Measurements from ENCODE around the gene RPN2. TPM values are rescaled to one million over a fixed set of nuclear protein-coding genes. Genes with fewer than 3 reads are reported as not detected.

RPN2 gene
- polyA plus RNA-seq, 1 donor (not counting 4 experiments of a cell fraction or from before 2014, with no cell fraction given): 220 TPM

DNA sequence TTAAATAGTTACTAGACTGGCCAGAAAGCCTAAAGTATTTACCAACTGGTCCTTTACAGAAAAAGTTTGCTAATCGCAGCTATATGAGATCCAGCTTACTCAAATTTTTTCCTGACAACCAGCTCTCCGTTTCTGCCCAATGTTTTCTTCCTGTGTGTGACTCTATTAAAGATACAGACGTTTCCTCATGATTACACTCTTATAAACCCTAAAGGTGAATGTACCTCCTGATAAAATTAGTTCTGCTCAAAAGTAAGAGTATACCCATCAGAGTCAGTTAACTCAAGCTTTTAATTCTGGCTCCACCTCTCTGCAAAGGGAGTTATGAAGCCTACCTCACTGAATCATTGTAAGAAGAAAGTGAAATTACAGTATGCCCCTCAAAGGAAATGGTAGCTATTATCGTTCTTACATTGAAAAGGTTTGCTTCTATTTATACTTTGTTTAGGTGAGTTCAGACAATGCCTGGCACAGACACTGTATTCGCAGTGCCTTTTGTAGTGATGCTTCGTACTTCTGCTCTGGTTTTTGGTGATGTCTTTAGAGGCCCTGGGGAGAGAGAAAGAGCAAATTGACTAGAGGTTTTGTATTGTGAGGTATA, 10.4 kb downstream of the RPN2 start:
- no peak overlapping the region for H3K4me2 ChIP-seq (ENCODE audit: control insufficient read depth, extremely low read depth, insufficient read depth, low read depth, low read length)
- no peak overlapping the region for H3K4me3 ChIP-seq (ENCODE audit: control insufficient read depth in 2 of 3, extremely low read depth in 1 of 3, insufficient read depth in 2 of 3, low read depth in 1 of 3, low read length in 3 of 3)
- TF ChIP-seq, protein P1, sequence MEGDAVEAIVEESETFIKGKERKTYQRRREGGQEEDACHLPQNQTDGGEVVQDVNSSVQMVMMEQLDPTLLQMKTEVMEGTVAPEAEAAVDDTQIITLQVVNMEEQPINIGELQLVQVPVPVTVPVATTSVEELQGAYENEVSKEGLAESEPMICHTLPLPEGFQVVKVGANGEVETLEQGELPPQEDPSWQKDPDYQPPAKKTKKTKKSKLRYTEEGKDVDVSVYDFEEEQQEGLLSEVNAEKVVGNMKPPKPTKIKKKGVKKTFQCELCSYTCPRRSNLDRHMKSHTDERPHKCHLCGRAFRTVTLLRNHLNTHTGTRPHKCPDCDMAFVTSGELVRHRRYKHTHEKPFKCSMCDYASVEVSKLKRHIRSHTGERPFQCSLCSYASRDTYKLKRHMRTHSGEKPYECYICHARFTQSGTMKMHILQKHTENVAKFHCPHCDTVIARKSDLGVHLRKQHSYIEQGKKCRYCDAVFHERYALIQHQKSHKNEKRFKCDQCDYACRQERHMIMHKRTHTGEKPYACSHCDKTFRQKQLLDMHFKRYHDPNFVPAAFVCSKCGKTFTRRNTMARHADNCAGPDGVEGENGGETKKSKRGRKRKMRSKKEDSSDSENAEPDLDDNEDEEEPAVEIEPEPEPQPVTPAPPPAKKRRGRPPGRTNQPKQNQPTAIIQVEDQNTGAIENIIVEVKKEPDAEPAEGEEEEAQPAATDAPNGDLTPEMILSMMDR (optimal IDR thresholded peaks at IDR 0.05 in 1 of 3, IDR thresholded peaks at IDR 0.05 in 1 of 3, conservative IDR thresholded peaks at IDR 0.05 in 1 of 3; ENCODE audit: extremely low read depth in 1 of 3, insufficient read depth in 2 of 3, low read length in 3 of 3): no peak
- TF ChIP-seq EZH2 (IDR thresholded peaks at IDR 0.05; ENCODE audit: low read length): no peak
- no peaks in the 10 kb centered on the region for H3K9me3 ChIP-seq (ENCODE audit: control insufficient read depth, low read depth, low read length)
- H3K27me3 ChIP-seq (ENCODE audit: control insufficient read depth, extremely low read depth, insufficient read depth, low read length): no peaks in the 10 kb centered on the region
- DNase-seq (ENCODE audit: low read depth, low spot score) (no peak), FAIRE-seq (no peak)
- H3K4me1 ChIP-seq (ENCODE audit: control insufficient read depth, extremely low read depth, insufficient read depth, low read length): peaks cover 3% of the 10 kb centered on the region
- peaks cover 2% of the 10 kb centered on the region for H3K9me1 ChIP-seq (ENCODE audit: control insufficient read depth, extremely low read depth, insufficient read depth, low read length)
- H3K27ac ChIP-seq (ENCODE audit: control insufficient read depth, insufficient read depth, low read length): no peak overlapping the region
- no peak overlapping the region for H2AFZ ChIP-seq (ENCODE audit: control insufficient read depth, low read length)
- peaks cover 6 to 48% of the 10 kb centered on the region in 2 experiments for H3K36me3 ChIP-seq (ENCODE audit: control insufficient read depth in 2 of 2, extremely low read depth in 1 of 2, insufficient read depth in 2 of 2, low read length in 2 of 2)
- dilution Hi-C loops (cut with MboI; ENCODE audit: extremely low pct_ligation_motif_present, low sequenced_read_pairs): no loop called here
- peaks cover 22% of the 10 kb centered on the region for H4K20me1 ChIP-seq (ENCODE audit: control insufficient read depth, extremely low read depth, insufficient read depth, low read length)
- H3K9ac ChIP-seq (ENCODE audit: control insufficient read depth, extremely low read depth, insufficient read depth, low read length): no peak overlapping the region
- H3K79me2 ChIP-seq (ENCODE audit: control insufficient read depth, insufficient read depth, low read length): peaks cover 86% of the 10 kb centered on the region

DNA sequence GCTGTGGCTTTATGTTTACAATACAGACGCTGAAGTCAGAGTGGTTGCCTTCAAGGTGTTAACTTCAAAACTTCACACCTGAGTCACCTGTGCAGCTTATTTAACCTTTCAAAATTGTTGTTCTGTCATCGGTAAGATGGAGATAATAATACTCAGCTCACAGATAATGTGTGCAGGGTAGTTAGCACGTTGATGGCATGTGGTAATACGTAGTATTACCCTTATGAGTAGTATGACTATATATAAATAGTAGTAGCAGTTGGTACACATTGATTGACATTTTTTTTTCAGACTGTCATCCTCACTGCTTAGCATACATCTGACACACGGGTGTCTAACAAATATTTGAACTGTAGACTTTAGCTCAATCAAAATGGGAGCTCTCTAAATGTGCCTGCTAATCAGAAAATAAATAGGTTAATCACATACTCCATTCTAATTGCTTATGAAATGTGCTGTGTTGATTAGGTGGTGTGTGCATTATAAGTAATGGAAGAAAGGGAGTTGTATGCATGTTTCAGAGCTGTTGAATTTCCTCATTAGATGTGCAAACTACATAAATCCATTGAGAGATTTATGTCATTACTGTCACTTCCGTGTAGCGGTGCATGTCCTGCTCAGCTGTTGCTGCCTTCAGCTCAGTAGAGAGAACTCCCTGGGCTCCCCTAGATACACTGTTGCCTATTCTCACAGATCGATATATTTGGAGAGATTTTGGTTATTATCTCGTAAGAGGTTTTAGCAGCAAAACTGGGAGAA, 11.4 kb downstream of the RPN2 start:
- DNase-seq (ENCODE audit: low read depth, low spot score) (no peak), FAIRE-seq (no peak)
- dilution Hi-C loops (cut with MboI; ENCODE audit: extremely low pct_ligation_motif_present, low sequenced_read_pairs): no loop called here
- Histone ChIP-seq H3K79me2 (ENCODE audit: control insufficient read depth, insufficient read depth, low read length) (peaks cover 88% of the 10 kb centered on the region), H3K27ac (ENCODE audit: control insufficient read depth, insufficient read depth, low read length) (no peak overlapping the region), H2AFZ (ENCODE audit: control insufficient read depth, low read length) (no peak overlapping the region), H3K36me3 (ENCODE audit: control insufficient read depth in 2 of 2, extremely low read depth in 1 of 2, insufficient read depth in 2 of 2, low read length in 2 of 2) (peaks cover 6 to 41% of the 10 kb centered on the region in 2 experiments), H4K20me1 (ENCODE audit: control insufficient read depth, extremely low read depth, insufficient read depth, low read length) (peaks cover 22% of the 10 kb centered on the region), H3K9me3 (ENCODE audit: control insufficient read depth, low read depth, low read length) (no peaks in the 10 kb centered on the region), H3K4me1 (ENCODE audit: control insufficient read depth, extremely low read depth, insufficient read depth, low read length) (peaks cover 3% of the 10 kb centered on the region), H3K4me2 (ENCODE audit: control insufficient read depth, extremely low read depth, insufficient read depth, low read depth, low read length) (no peak overlapping the region), H3K9me1 (ENCODE audit: control insufficient read depth, extremely low read depth, insufficient read depth, low read length) (peaks cover 2% of the 10 kb centered on the region), H3K9ac (ENCODE audit: control insufficient read depth, extremely low read depth, insufficient read depth, low read length) (no peak overlapping the region), H3K4me3 (ENCODE audit: control insufficient read depth in 2 of 3, extremely low read depth in 1 of 3, insufficient read depth in 2 of 3, low read depth in 1 of 3, low read length in 3 of 3) (no peak overlapping the region), H3K27me3 (ENCODE audit: control insufficient read depth, extremely low read depth, insufficient read depth, low read length) (no peaks in the 10 kb centered on the region)
- TF ChIP-seq, protein P1 (optimal IDR thresholded peaks at IDR 0.05 in 1 of 3, IDR thresholded peaks at IDR 0.05 in 1 of 3, conservative IDR thresholded peaks at IDR 0.05 in 1 of 3; ENCODE audit: extremely low read depth in 1 of 3, insufficient read depth in 2 of 3, low read length in 3 of 3): no peak
- no peak for TF ChIP-seq EZH2 (IDR thresholded peaks at IDR 0.05; ENCODE audit: low read length)

All from keratinocyte (primary cell).